WTC11 (cell line): ENCODE data around the gene HID1.

Source experiments
- ATF1 ChIP-seq: sonication (generic); formaldehyde crosslinking; IDR thresholded peaks from 2 replicates; pipeline ENCODE4 v1.8.1; 2023; ENCODE audit warnings: mild to moderate bottlenecking, moderate library complexity, missing genetic modification reagents
- JUN ChIP-seq: sonication (generic); formaldehyde crosslinking; IDR thresholded peaks from 2 replicates; pipeline ENCODE4 v1.8.0; 2023; ENCODE audit warnings: mild to moderate bottlenecking, missing genetic modification reagents
- NFYB ChIP-seq: sonication (generic); formaldehyde crosslinking; conservative IDR thresholded peaks from 2 replicates; pipeline ENCODE4 v1.8.0; 2022; ENCODE audit warnings: low read depth, missing genetic modification reagents
- SP1 ChIP-seq: sonication (generic); formaldehyde crosslinking; conservative IDR thresholded peaks from 2 replicates; pipeline ENCODE4 v1.8.1; 2022; ENCODE audit warnings: missing genetic modification reagents
- TF ChIP-seq, protein P1 (sequence below): sonication (generic); formaldehyde crosslinking; IDR thresholded peaks from 2 replicates; pipeline ENCODE4 v1.8.0; 2023; ENCODE audit warnings: mild to moderate bottlenecking, missing genetic modification reagents
- TF ChIP-seq, protein P2 (sequence below): fragments of 200-600 bp; IDR thresholded peaks from 2 replicates; pipeline ENCODE4 v1.8.0; 2022; ENCODE audit warnings: antibody characterized with exemption
- TF ChIP-seq, protein P3 (sequence below): sonication (generic); formaldehyde crosslinking; IDR thresholded peaks from 2 replicates; pipeline ENCODE4 v1.8.0; 2022; ENCODE audit warnings: mild to moderate bottlenecking, missing genetic modification reagents

DNA sequence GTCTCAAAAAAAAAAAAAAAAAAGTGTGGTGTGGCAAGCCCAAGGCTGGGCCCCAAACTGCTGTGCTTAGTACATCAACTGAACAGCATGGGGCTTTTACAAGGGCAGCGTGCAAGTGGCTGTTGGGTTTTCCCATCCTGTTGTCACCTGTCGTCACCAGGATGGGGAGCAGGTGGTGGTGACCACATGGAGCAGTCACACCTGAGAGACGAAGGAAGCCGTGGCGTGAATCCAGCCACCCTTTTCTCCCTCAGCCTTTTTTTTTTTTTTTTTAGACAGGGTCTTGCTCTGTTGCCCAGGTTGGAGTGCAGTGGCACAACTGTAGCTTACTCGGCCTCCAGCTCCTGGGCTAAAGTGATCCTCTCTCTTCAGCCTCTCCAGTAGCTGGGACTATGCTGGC lies 35.8 kb upstream of the HID1 start:
- TF ChIP-seq, protein P1, sequence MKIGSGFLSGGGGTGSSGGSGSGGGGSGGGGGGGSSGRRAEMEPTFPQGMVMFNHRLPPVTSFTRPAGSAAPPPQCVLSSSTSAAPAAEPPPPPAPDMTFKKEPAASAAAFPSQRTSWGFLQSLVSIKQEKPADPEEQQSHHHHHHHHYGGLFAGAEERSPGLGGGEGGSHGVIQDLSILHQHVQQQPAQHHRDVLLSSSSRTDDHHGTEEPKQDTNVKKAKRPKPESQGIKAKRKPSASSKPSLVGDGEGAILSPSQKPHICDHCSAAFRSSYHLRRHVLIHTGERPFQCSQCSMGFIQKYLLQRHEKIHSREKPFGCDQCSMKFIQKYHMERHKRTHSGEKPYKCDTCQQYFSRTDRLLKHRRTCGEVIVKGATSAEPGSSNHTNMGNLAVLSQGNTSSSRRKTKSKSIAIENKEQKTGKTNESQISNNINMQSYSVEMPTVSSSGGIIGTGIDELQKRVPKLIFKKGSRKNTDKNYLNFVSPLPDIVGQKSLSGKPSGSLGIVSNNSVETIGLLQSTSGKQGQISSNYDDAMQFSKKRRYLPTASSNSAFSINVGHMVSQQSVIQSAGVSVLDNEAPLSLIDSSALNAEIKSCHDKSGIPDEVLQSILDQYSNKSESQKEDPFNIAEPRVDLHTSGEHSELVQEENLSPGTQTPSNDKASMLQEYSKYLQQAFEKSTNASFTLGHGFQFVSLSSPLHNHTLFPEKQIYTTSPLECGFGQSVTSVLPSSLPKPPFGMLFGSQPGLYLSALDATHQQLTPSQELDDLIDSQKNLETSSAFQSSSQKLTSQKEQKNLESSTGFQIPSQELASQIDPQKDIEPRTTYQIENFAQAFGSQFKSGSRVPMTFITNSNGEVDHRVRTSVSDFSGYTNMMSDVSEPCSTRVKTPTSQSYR (CRISPR knock-in tag), result no peak
- TF ChIP-seq, protein P2, sequence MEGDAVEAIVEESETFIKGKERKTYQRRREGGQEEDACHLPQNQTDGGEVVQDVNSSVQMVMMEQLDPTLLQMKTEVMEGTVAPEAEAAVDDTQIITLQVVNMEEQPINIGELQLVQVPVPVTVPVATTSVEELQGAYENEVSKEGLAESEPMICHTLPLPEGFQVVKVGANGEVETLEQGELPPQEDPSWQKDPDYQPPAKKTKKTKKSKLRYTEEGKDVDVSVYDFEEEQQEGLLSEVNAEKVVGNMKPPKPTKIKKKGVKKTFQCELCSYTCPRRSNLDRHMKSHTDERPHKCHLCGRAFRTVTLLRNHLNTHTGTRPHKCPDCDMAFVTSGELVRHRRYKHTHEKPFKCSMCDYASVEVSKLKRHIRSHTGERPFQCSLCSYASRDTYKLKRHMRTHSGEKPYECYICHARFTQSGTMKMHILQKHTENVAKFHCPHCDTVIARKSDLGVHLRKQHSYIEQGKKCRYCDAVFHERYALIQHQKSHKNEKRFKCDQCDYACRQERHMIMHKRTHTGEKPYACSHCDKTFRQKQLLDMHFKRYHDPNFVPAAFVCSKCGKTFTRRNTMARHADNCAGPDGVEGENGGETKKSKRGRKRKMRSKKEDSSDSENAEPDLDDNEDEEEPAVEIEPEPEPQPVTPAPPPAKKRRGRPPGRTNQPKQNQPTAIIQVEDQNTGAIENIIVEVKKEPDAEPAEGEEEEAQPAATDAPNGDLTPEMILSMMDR, result no peak
- TF ChIP-seq, protein P3, sequence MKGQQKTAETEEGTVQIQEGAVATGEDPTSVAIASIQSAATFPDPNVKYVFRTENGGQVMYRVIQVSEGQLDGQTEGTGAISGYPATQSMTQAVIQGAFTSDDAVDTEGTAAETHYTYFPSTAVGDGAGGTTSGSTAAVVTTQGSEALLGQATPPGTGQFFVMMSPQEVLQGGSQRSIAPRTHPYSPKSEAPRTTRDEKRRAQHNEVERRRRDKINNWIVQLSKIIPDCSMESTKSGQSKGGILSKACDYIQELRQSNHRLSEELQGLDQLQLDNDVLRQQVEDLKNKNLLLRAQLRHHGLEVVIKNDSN (CRISPR knock-in tag), result no peak
- TF ChIP-seq NFYB, result no peak
- no peak for TF ChIP-seq SP1 (CRISPR knock-in tag)
- TF ChIP-seq JUN (CRISPR knock-in tag), result no peak
- TF ChIP-seq ATF1 (CRISPR knock-in tag), result no peak
